ENCODE results near the gene ANKRD11. TPM values are rescaled to one million over a fixed set of nuclear protein-coding genes. Genes with fewer than 3 reads are reported as not detected.
"Not testable (repeated sequence)": the region's sequence is repeated elsewhere in the genome, so short reads cannot be mapped to it uniquely, and the experiment has no call there.

The ANKRD11 gene
- total RNA-seq, 1 experiment from 2014 or later = 28.5 TPM

GRCh38 chr16:89270666-89271345, 219.6 kb downstream of the ANKRD11 start:
- H2AFZ ChIP-seq (ENCODE audit: low read length) = no peak overlapping the region
- no peak for DNase-seq
- no peaks in the 10 kb centered on the region for H4K20me1 ChIP-seq (ENCODE audit: insufficient read depth, low read depth, low read length)

GRCh38 chr16:89269805-89270665, 220.3 kb downstream of the ANKRD11 start:
- Histone ChIP-seq H3K9ac (ENCODE audit: low read length) (no peak overlapping the region), H4K20me1 (ENCODE audit: insufficient read depth, low read depth, low read length) (no peaks in the 10 kb centered on the region)

More at GRCh38 chr16:89270666-89271345, 219.6 kb downstream of the ANKRD11 start:
- Histone ChIP-seq H3K4me3 (ENCODE audit: low read length) (no peak overlapping the region), H3K9me3 (ENCODE audit: low read length) (no peaks in the 10 kb centered on the region), H3K27ac (ENCODE audit: low read length) (no peak overlapping the region), H3K9ac (ENCODE audit: low read length) (no peak overlapping the region), H3K4me1 (ENCODE audit: low read length) (no peaks in the 10 kb centered on the region), H3K79me2 (ENCODE audit: low read length) (no peaks in the 10 kb centered on the region), H3K4me2 (ENCODE audit: low read depth, low read length, poor library complexity, severe bottlenecking) (no peak overlapping the region), H3K36me3 (ENCODE audit: insufficient read depth, low read length) (no peaks in the 10 kb centered on the region), H3K27me3 (ENCODE audit: low read length) (no peaks in the 10 kb centered on the region), H3K9me2 (replicated peaks; ENCODE audit: insufficient read depth, low read length) (no peaks in the 10 kb centered on the region)

GRCh38 chr16:89268987-89269735, 221.2 kb downstream of the ANKRD11 start:
- H3K4me1 ChIP-seq (ENCODE audit: low read length) = no peaks in the 10 kb centered on the region
- no peak overlapping the region for H2AFZ ChIP-seq (ENCODE audit: low read length)
- H3K27ac ChIP-seq (ENCODE audit: low read length) = no peak overlapping the region
- H3K27me3 ChIP-seq (ENCODE audit: low read length) = no peaks in the 10 kb centered on the region
- no peak overlapping the region for H3K4me3 ChIP-seq (ENCODE audit: low read length)
- H3K79me2 ChIP-seq (ENCODE audit: low read length) = no peaks in the 10 kb centered on the region
- DNase-seq = no peak
- H3K4me2 ChIP-seq (ENCODE audit: low read depth, low read length, poor library complexity, severe bottlenecking) = no peak overlapping the region
- no peaks in the 10 kb centered on the region for H3K9me3 ChIP-seq (ENCODE audit: low read length)
- no peaks in the 10 kb centered on the region for H3K9me2 ChIP-seq (replicated peaks; ENCODE audit: insufficient read depth, low read length)
- no peak overlapping the region for H3K9ac ChIP-seq (ENCODE audit: low read length)
- H3K36me3 ChIP-seq (ENCODE audit: insufficient read depth, low read length) = no peaks in the 10 kb centered on the region
- no peaks in the 10 kb centered on the region for H4K20me1 ChIP-seq (ENCODE audit: insufficient read depth, low read depth, low read length)

More at GRCh38 chr16:89269805-89270665, 220.3 kb downstream of the ANKRD11 start:
- no peak overlapping the region for H3K27ac ChIP-seq (ENCODE audit: low read length)
- no peaks in the 10 kb centered on the region for H3K9me3 ChIP-seq (ENCODE audit: low read length)
- H3K9me2 ChIP-seq (replicated peaks; ENCODE audit: insufficient read depth, low read length) = no peaks in the 10 kb centered on the region
- H3K36me3 ChIP-seq (ENCODE audit: insufficient read depth, low read length) = no peaks in the 10 kb centered on the region
- no peak for DNase-seq
- H2AFZ ChIP-seq (ENCODE audit: low read length) = no peak overlapping the region
- no peaks in the 10 kb centered on the region for H3K4me1 ChIP-seq (ENCODE audit: low read length)
- H3K27me3 ChIP-seq (ENCODE audit: low read length) = no peaks in the 10 kb centered on the region
- no peak overlapping the region for H3K4me2 ChIP-seq (ENCODE audit: low read depth, low read length, poor library complexity, severe bottlenecking)
- no peaks in the 10 kb centered on the region for H3K79me2 ChIP-seq (ENCODE audit: low read length)
- no peak overlapping the region for H3K4me3 ChIP-seq (ENCODE audit: low read length)

- Histone ChIP-seq H2AFZ (ENCODE audit: low read length) (no peak overlapping the region), H3K27ac (ENCODE audit: low read length) (no peak overlapping the region)
- DNase-seq = no peak
Measured at GRCh38 chr16:89268585-89268984, 221.8 kb downstream of the ANKRD11 start.

GRCh38 chr16:89267746-89268145, 222.6 kb downstream of the ANKRD11 start:
- H3K4me2 ChIP-seq (ENCODE audit: low read depth, low read length, poor library complexity, severe bottlenecking); H3K36me3 ChIP-seq (ENCODE audit: insufficient read depth, low read length); H3K79me2 ChIP-seq (ENCODE audit: low read length); H2AFZ ChIP-seq (ENCODE audit: low read length); DNase-seq; H3K27ac ChIP-seq (ENCODE audit: low read length); H3K9me3 ChIP-seq (ENCODE audit: low read length); H3K4me1 ChIP-seq (ENCODE audit: low read length); H3K9ac ChIP-seq (ENCODE audit: low read length); H3K27me3 ChIP-seq (ENCODE audit: low read length); H3K9me2 ChIP-seq (replicated peaks; ENCODE audit: insufficient read depth, low read length); H4K20me1 ChIP-seq (ENCODE audit: insufficient read depth, low read depth, low read length); H3K4me3 ChIP-seq (ENCODE audit: low read length): not testable (repeated sequence)

More at GRCh38 chr16:89268585-89268984, 221.8 kb downstream of the ANKRD11 start:
- Histone ChIP-seq H3K9ac (ENCODE audit: low read length) (no peak overlapping the region), H3K9me3 (ENCODE audit: low read length) (no peaks in the 10 kb centered on the region), H3K79me2 (ENCODE audit: low read length) (no peaks in the 10 kb centered on the region), H3K4me3 (ENCODE audit: low read length) (no peak overlapping the region), H3K27me3 (ENCODE audit: low read length) (no peaks in the 10 kb centered on the region), H3K9me2 (replicated peaks; ENCODE audit: insufficient read depth, low read length) (no peaks in the 10 kb centered on the region), H3K4me1 (ENCODE audit: low read length) (no peaks in the 10 kb centered on the region), H3K36me3 (ENCODE audit: insufficient read depth, low read length) (no peaks in the 10 kb centered on the region), H4K20me1 (ENCODE audit: insufficient read depth, low read depth, low read length) (no peaks in the 10 kb centered on the region), H3K4me2 (ENCODE audit: low read depth, low read length, poor library complexity, severe bottlenecking) (no peak overlapping the region)

GRCh38 chr16:89266521-89267134, 223.7 kb downstream of the ANKRD11 start:
- no peaks in the 10 kb centered on the region for H3K9me3 ChIP-seq (ENCODE audit: low read length)
- H3K4me1 ChIP-seq (ENCODE audit: low read length) = no peaks in the 10 kb centered on the region
- no peak overlapping the region for H3K9ac ChIP-seq (ENCODE audit: low read length)
- H3K4me3 ChIP-seq (ENCODE audit: low read length) = no peak overlapping the region
- H3K27me3 ChIP-seq (ENCODE audit: low read length) = no peaks in the 10 kb centered on the region
- H4K20me1 ChIP-seq (ENCODE audit: insufficient read depth, low read depth, low read length) = no peaks in the 10 kb centered on the region
- H3K9me2 ChIP-seq (replicated peaks; ENCODE audit: insufficient read depth, low read length) = no peaks in the 10 kb centered on the region
- no peak for DNase-seq
- no peak overlapping the region for H3K27ac ChIP-seq (ENCODE audit: low read length)
- H3K4me2 ChIP-seq (ENCODE audit: low read depth, low read length, poor library complexity, severe bottlenecking) = no peak overlapping the region
- no peaks in the 10 kb centered on the region for H3K36me3 ChIP-seq (ENCODE audit: insufficient read depth, low read length)
- H3K79me2 ChIP-seq (ENCODE audit: low read length) = no peaks in the 10 kb centered on the region
- H2AFZ ChIP-seq (ENCODE audit: low read length) = no peak overlapping the region

GRCh38 chr16:89265647-89266046, 224.7 kb downstream of the ANKRD11 start:
- H3K36me3 ChIP-seq (ENCODE audit: insufficient read depth, low read length) = no peaks in the 10 kb centered on the region
- H2AFZ ChIP-seq (ENCODE audit: low read length) = no peak overlapping the region
- DNase-seq = no peak
- no peaks in the 10 kb centered on the region for H3K27me3 ChIP-seq (ENCODE audit: low read length)
- H3K4me3 ChIP-seq (ENCODE audit: low read length) = no peak overlapping the region
- no peaks in the 10 kb centered on the region for H3K79me2 ChIP-seq (ENCODE audit: low read length)
- H3K4me1 ChIP-seq (ENCODE audit: low read length) = no peaks in the 10 kb centered on the region
- no peak overlapping the region for H3K4me2 ChIP-seq (ENCODE audit: low read depth, low read length, poor library complexity, severe bottlenecking)
- H3K27ac ChIP-seq (ENCODE audit: low read length) = no peak overlapping the region
- H4K20me1 ChIP-seq (ENCODE audit: insufficient read depth, low read depth, low read length) = no peaks in the 10 kb centered on the region
- no peaks in the 10 kb centered on the region for H3K9me3 ChIP-seq (ENCODE audit: low read length)
- H3K9me2 ChIP-seq (replicated peaks; ENCODE audit: insufficient read depth, low read length) = no peaks in the 10 kb centered on the region
- H3K9ac ChIP-seq (ENCODE audit: low read length) = no peak overlapping the region
